ENCODE data around the gene NPY5R. TPM values are rescaled to one million over a fixed set of nuclear protein-coding genes. Genes with fewer than 3 reads are reported as not detected.

The NPY5R gene
- total and polyA plus RNA-seq, 2 of the 4 experiments (the other 2 are of a cell fraction) = not detected

- no peak for TF ChIP-seq MAZ (IDR thresholded peaks at IDR 0.05; ENCODE audit: borderline replicate concordance, low read depth, low read length)
Observed at GRCh38 chr4:163344147-163345125, 744 bp downstream of the NPY5R start (continued).

- CTCF ChIA-PET = no interaction called here
- H3K4me3 ChIP-seq (ENCODE audit: insufficient read depth, low read depth, low read length) = no peak overlapping the region
- dilution Hi-C loops (cut with HindIII; ENCODE audit: low sequenced_read_pairs, unreplicated experiment) (no loop called here), intact Hi-C loops (cut with micrococcal nuclease) (no loop called here), in situ Hi-C loops (cut with MboI; ENCODE audit: low sequenced_read_pairs) (no loop called here)
- no peak overlapping the region for H3K4ac ChIP-seq (ENCODE audit: low read depth, low read length)
- H4K8ac ChIP-seq (ENCODE audit: low read depth in 2 of 2, low read length in 2 of 2) = no peak overlapping the region
- H2AFZ ChIP-seq (replicated peaks; ENCODE audit: low read length, poor library complexity) = no peak overlapping the region
- H3K23ac ChIP-seq (ENCODE audit: low read depth, low read length) = no peak overlapping the region
- no peak overlapping the region for H3K18ac ChIP-seq (ENCODE audit: low read depth, low read length)
- H2BK15ac ChIP-seq (ENCODE audit: low read depth, low read length) = no peak overlapping the region
- H4K5ac ChIP-seq (ENCODE audit: low read depth, low read length) = no peak overlapping the region
- H3K4me1 ChIP-seq (ENCODE audit: control insufficient read depth, insufficient read depth, low read length) = no peaks in the 10 kb centered on the region
- no peak overlapping the region for H2BK120ac ChIP-seq (ENCODE audit: low read depth, low read length)
- no peaks in the 10 kb centered on the region for H3K27me3 ChIP-seq (ENCODE audit: control insufficient read depth, insufficient read depth, low read length)
- H2AK9ac ChIP-seq (replicated peaks; ENCODE audit: low read depth, low read length, poor library complexity) = no peak overlapping the region
- no peaks in the 10 kb centered on the region for H4K20me1 ChIP-seq (ENCODE audit: insufficient read depth, low read length)
- no peaks in the 10 kb centered on the region for H3K9me1 ChIP-seq (ENCODE audit: insufficient read depth, low read length)
- no peaks in the 10 kb centered on the region for H3K79me1 ChIP-seq (ENCODE audit: low read depth in 1 of 2, low read length in 2 of 2)
- H3K27ac ChIP-seq (ENCODE audit: insufficient read depth, low read length) = no peak overlapping the region
- no peak overlapping the region for H4K91ac ChIP-seq (ENCODE audit: insufficient read depth, low read depth, low read length)
- H3K14ac ChIP-seq (replicated peaks; ENCODE audit: low read depth, low read length) = no peak overlapping the region
- no TSS peak for BruUV-seq (replicated peaks)
- no peak overlapping the region for H2BK20ac ChIP-seq (ENCODE audit: low read depth, low read length)
- no peak overlapping the region for H3K9ac ChIP-seq (ENCODE audit: low read depth, low read length)
- H3K56ac ChIP-seq (ENCODE audit: extremely low read depth, insufficient read depth, low read length) = no peak overlapping the region
- H3K9me3 ChIP-seq (ENCODE audit: control insufficient read depth, insufficient read depth, low read length) = no peaks in the 10 kb centered on the region
- H2BK5ac ChIP-seq (ENCODE audit: low read depth, low read length, poor library complexity, severe bottlenecking) = no peak overlapping the region
- H3K4me2 ChIP-seq (ENCODE audit: low read depth, low read length) = no peak overlapping the region
- H3K36me3 ChIP-seq (ENCODE audit: control insufficient read depth, insufficient read depth, low read length) = no peaks in the 10 kb centered on the region
- DNase-seq (no peak), ATAC-seq (ENCODE audit: low read depth) (no peak)
- POLR2A ChIA-PET (ENCODE audit: unreplicated experiment) = no interaction called here
- H2AK5ac ChIP-seq (ENCODE audit: low read depth, low read length) = no peak overlapping the region
- TF ChIP-seq RAD21 (IDR thresholded peaks at IDR 0.05; ENCODE audit: low read length) (no peak), BHLHE40 (IDR thresholded peaks at IDR 0.05; ENCODE audit: low read depth, low read length) (no peak), NFE2L2 (IDR thresholded peaks at IDR 0.05; ENCODE audit: low read depth, low read length) (no peak), CHD1 (IDR thresholded peaks at IDR 0.05; ENCODE audit: low read depth, low read length) (no peak), CTCF (conservative IDR thresholded peaks at IDR 0.05; ENCODE audit: low read depth, low read length) (no peak), CEBPB (IDR thresholded peaks at IDR 0.05; ENCODE audit: low read depth, low read length) (no peak), MXI1 (IDR thresholded peaks at IDR 0.05; ENCODE audit: borderline replicate concordance, low read depth, low read length) (no peak), ELK1 (IDR thresholded peaks at IDR 0.05; ENCODE audit: borderline replicate concordance, low read depth, low read length) (no peak), MAFK (IDR thresholded peaks at IDR 0.05; ENCODE audit: low read depth, low read length) (no peak), SMC3 (IDR thresholded peaks at IDR 0.05; ENCODE audit: low read depth, low read length) (no peak), USF2 (IDR thresholded peaks at IDR 0.05; ENCODE audit: low read depth, low read length) (no peak), RFX5 (IDR thresholded peaks at IDR 0.05; ENCODE audit: low read depth, low read length) (no peak)
Observed at GRCh38 chr4:163350672-163351071, 7.0 kb downstream of the NPY5R start.

All from IMR-90 (cell line).